HCT116 (cell line): ENCODE data around the gene DGAT2. TPM values are rescaled to one million over a fixed set of nuclear protein-coding genes. Genes with fewer than 3 reads are reported as not detected.

ENCODE experiments used
- ATAC-seq: fragments of 200-7000 bp; cut with Tn5 transposase; 2 replicates; pipeline ENCODE4 v1.9.1; 2020; ENCODE audit warnings: mild to moderate bottlenecking, moderate library complexity
- BruUV-seq: library from RNA; stranded (reverse); fragments of 400-500 nt; replicated peaks from 2 replicates; lab custom pipeline; 2021; lab: Mats Ljungman, UMichigan
- CTCF ChIA-PET: fragments of 300-600 bp; sonication (Branson Sonifier 250); formaldehyde crosslinking; loops from one replicate; lab custom pipeline; 2021; ENCODE audit warnings: antibody characterized with exemption; lab: Charles Lee
- POLR2A ChIA-PET: fragments of 300-600, 350-600 bp; sonication (Branson Sonifier 250); formaldehyde crosslinking; loops from one replicate; lab custom pipeline; 2021; ENCODE audit warnings: antibody characterized with exemption; lab: Charles Lee
- RAD21 ChIA-PET, 2 experiments: fragments of 300-600 bp; sonication (Branson Sonifier 250); formaldehyde crosslinking; loops; one replicate each; lab custom pipeline; 2023; ENCODE audit warnings: low total read pairs in 2 of 2; ENCODE audit not compliant: uncharacterized antibody in 2 of 2, unreplicated experiment in 2 of 2, low non-redundant PET in 1 of 2; lab: Charles Lee
- DNase-seq: peaks from one replicate; pipeline ENCODE4 v3.0.0-alpha.2; 2010; ENCODE audit warnings: low read depth, low spot score
- H2AFZ ChIP-seq: fragments of 200-600 bp; shearing (Covaris generic), sonication (generic); 2 replicates; pipeline ENCODE4 v1.6.1; 2017; ENCODE audit warnings: low read depth, mixed run types, mixed read lengths, antibody characterized with exemption, low read length; ENCODE audit not compliant: poor library complexity, severe bottlenecking
- H3K27ac ChIP-seq: 2 replicates; pipeline ENCODE4 v1.5.1; 2012; ENCODE audit warnings: low read depth, low read length
- H3K27me3 ChIP-seq: fragments of 200-600 bp; sonication (generic); 2 replicates; pipeline ENCODE4 v1.6.1; 2016; ENCODE audit warnings: mixed run types, low read length, mixed read lengths; ENCODE audit not compliant: insufficient read depth
- H3K36me3 ChIP-seq, 2 experiments: fragments of 200-500 bp in 1 of 2; fragments of 200-600 bp in 1 of 2; sonication (Bioruptor generic) in 1 of 2; sonication (generic) in 1 of 2; 2 replicates each; pipeline versions ENCODE4 v1.5.1 to v1.6.1; 2014 to 2016; ENCODE audit warnings: low read length in 2 of 2, inconsistent platforms in 1 of 2, mixed read lengths in 1 of 2, mixed run types in 1 of 2; ENCODE audit not compliant: insufficient read depth in 2 of 2, control insufficient read depth in 1 of 2
- H3K4me1 ChIP-seq, 2 experiments: fragments of 200-600 bp in 1 of 2; sonication (generic) in 1 of 2; 2 replicates each; pipeline versions ENCODE4 v1.5.1 to v1.6.1; 2012 to 2017; ENCODE audit warnings: low read length in 2 of 2, inconsistent platforms in 1 of 2, mild to moderate bottlenecking in 1 of 2, mixed read lengths in 1 of 2, mixed run types in 1 of 2, moderate library complexity in 1 of 2; ENCODE audit not compliant: insufficient read depth in 2 of 2, control insufficient read depth in 1 of 2
- H3K4me2 ChIP-seq: fragments of 200-600 bp; sonication (generic); 2 replicates; pipeline ENCODE4 v1.6.1; 2017; ENCODE audit warnings: mixed run types, low read length, mixed read lengths
- H3K4me3 ChIP-seq, 2 experiments: fragments of 200-600 bp in 1 of 2; sonication (generic) in 1 of 2; replicated peaks in 1 of 2; 2 replicates each; pipeline ENCODE4 v1.5.1; 2011 to 2016; ENCODE audit warnings: low read length in 2 of 2, control low read depth in 1 of 2, low read depth in 1 of 2, mild to moderate bottlenecking in 1 of 2, mixed read lengths in 1 of 2, mixed run types in 1 of 2
- H3K79me2 ChIP-seq: fragments of 200-600 bp; sonication (generic); 2 replicates; pipeline ENCODE4 v1.6.1; 2017; ENCODE audit warnings: mild to moderate bottlenecking, mixed run types, low read length, moderate library complexity, mixed read lengths; ENCODE audit not compliant: insufficient read depth
- H3K9ac ChIP-seq: fragments of 200-600 bp; sonication (generic); 2 replicates; pipeline ENCODE4 v1.6.1; 2016; ENCODE audit warnings: low read length, mixed read lengths
- H3K9me2 ChIP-seq: fragments of 200-600 bp; sonication (generic), shearing (Covaris generic); 2 replicates; pipeline ENCODE4 v1.6.1; 2017; ENCODE audit warnings: mixed run types, mild to moderate bottlenecking, moderate library complexity; ENCODE audit not compliant: insufficient read depth
- H3K9me3 ChIP-seq, 2 experiments: fragments of 200-500 bp in 1 of 2; fragments of 200-600 bp in 1 of 2; sonication (Bioruptor generic) in 1 of 2; sonication (generic) in 1 of 2; 2 replicates each; pipeline ENCODE4 v1.6.1; 2014 to 2017; ENCODE audit warnings: low read length in 2 of 2, mixed read lengths in 2 of 2, inconsistent platforms in 1 of 2, low read depth in 1 of 2, mild to moderate bottlenecking in 1 of 2, mixed run types in 1 of 2, moderate library complexity in 1 of 2; ENCODE audit not compliant: control insufficient read depth in 1 of 2, insufficient read depth in 1 of 2
- H4K20me1 ChIP-seq: fragments of 200-600 bp; sonication (generic), shearing (Covaris generic); 2 replicates; pipeline ENCODE4 v1.6.1; 2017; ENCODE audit warnings: mixed run types, mild to moderate bottlenecking, moderate library complexity; ENCODE audit not compliant: insufficient read depth
- CBX3 ChIP-seq: IDR thresholded peaks from 2 replicates; pipeline ENCODE4 v1.6.1; 2012; ENCODE audit warnings: low read depth
- CEBPB ChIP-seq: IDR thresholded peaks from 2 replicates; pipeline ENCODE4 v1.6.1; 2012; ENCODE audit warnings: low read depth
- CTCF ChIP-seq, 3 experiments: fragments of 200-600 bp in 1 of 3; sonication (generic) in 1 of 3; IDR thresholded peaks in 2 of 3; conservative IDR thresholded peaks in 1 of 3; 2 replicates each; pipeline ENCODE4 v1.5.1; 2012 to 2017; ENCODE audit warnings: low read depth in 2 of 3, low read length in 2 of 3, antibody characterized with exemption in 1 of 3, borderline replicate concordance in 1 of 3, control low read depth in 1 of 3, mild to moderate bottlenecking in 1 of 3, mixed read lengths in 1 of 3, mixed run types in 1 of 3, moderate library complexity in 1 of 3; ENCODE audit not compliant: insufficient read depth in 1 of 3
- EGR1 ChIP-seq: IDR thresholded peaks from 2 replicates; pipeline ENCODE4 v1.6.1; 2012; ENCODE audit warnings: low read depth
- EZH2 ChIP-seq: fragments of 200-600 bp; sonication (generic); IDR thresholded peaks from 2 replicates; pipeline ENCODE4 v1.6.1; 2017; ENCODE audit warnings: antibody characterized with exemption, mixed run types
- EZH2phosphoT487 ChIP-seq: fragments of 200-600 bp; IDR thresholded peaks from 2 replicates; pipeline ENCODE4 v1.6.1; 2018; ENCODE audit warnings: antibody characterized with exemption, borderline replicate concordance
- FOSL1 ChIP-seq: IDR thresholded peaks from 2 replicates; pipeline ENCODE4 v1.6.1; 2012; ENCODE audit warnings: low read depth
- JUND ChIP-seq: IDR thresholded peaks from 2 replicates; pipeline ENCODE4 v1.6.1; 2012
- POLR2A ChIP-seq: IDR thresholded peaks from 2 replicates; pipeline ENCODE4 v1.7.0; 2011; ENCODE audit warnings: borderline replicate concordance; ENCODE audit not compliant: insufficient read depth, insufficient read length; ENCODE audit errors: extremely low read depth
- POLR2AphosphoS5 ChIP-seq: IDR thresholded peaks from 2 replicates; pipeline ENCODE4 v1.6.1; 2011; ENCODE audit warnings: mild to moderate bottlenecking, low read depth, low read length, moderate library complexity
- RAD21 ChIP-seq: IDR thresholded peaks from 2 replicates; pipeline ENCODE4 v1.6.1; 2012; ENCODE audit warnings: low read depth, mild to moderate bottlenecking
- REST ChIP-seq: IDR thresholded peaks from 2 replicates; pipeline ENCODE4 v1.6.1; 2012; ENCODE audit warnings: low read depth
- SIN3A ChIP-seq: IDR thresholded peaks from 2 replicates; pipeline ENCODE4 v1.6.1; 2012; ENCODE audit warnings: low read depth
- SRF ChIP-seq: IDR thresholded peaks from 2 replicates; pipeline ENCODE4 v1.6.1; 2012; ENCODE audit warnings: low read depth
- TCF7L2 ChIP-seq: IDR thresholded peaks from 2 replicates; pipeline ENCODE4 v1.7.0; 2011; ENCODE audit warnings: borderline replicate concordance, inconsistent platforms; ENCODE audit not compliant: insufficient read depth, insufficient read length; ENCODE audit errors: extremely low read depth
- YY1 ChIP-seq: IDR thresholded peaks from 2 replicates; pipeline ENCODE4 v1.6.1; 2011; ENCODE audit warnings: low read length, low read depth, moderate library complexity, mild to moderate bottlenecking; ENCODE audit not compliant: insufficient replicate concordance; ENCODE audit errors: extremely low read depth
- ZFX ChIP-seq: fragments of 450-650 bp; IDR thresholded peaks from 2 replicates; pipeline ENCODE4 v1.6.1; 2017
- intact Hi-C: fragments of 100-400 bp; cut with micrococcal nuclease; formaldehyde crosslinking; loops from 2 replicates; pipeline ENCODE4 v1.10.0; 2022
- total RNA-seq: library from RNA; stranded (reverse); gene quantifications from one replicate; pipeline ENCODE4 v1.2.1, GENCODE V29; 2021; ENCODE audit not compliant: unreplicated experiment
- TF ChIP-seq, protein P1 (sequence below): IDR thresholded peaks from 2 replicates; pipeline ENCODE4 v1.6.1; 2012
- TF ChIP-seq, protein P2 (sequence below): IDR thresholded peaks from 2 replicates; pipeline ENCODE4 v1.6.1; 2011; ENCODE audit warnings: mild to moderate bottlenecking, low read length, moderate library complexity; ENCODE audit not compliant: insufficient replicate concordance; ENCODE audit errors: extremely low read depth
- TF ChIP-seq, protein P3 (sequence below): IDR thresholded peaks from 2 replicates; pipeline ENCODE4 v1.6.1; 2012

Gene DGAT2
- total RNA-seq, 1 experiment from 2014 or later, result 2.4 TPM

GRCh38 chr11:75762158-75762557 is 6.4 kb upstream of the DGAT2 start:
- Histone ChIP-seq H3K4me2 (no peak overlapping the region), H2AFZ (no peak overlapping the region), H3K36me3 (no peaks in the 10 kb centered on the region), H3K9me3 (no peaks in the 10 kb centered on the region), H4K20me1 (no peaks in the 10 kb centered on the region), H3K9me2 (no peaks in the 10 kb centered on the region), H3K4me1 (no peaks in the 10 kb centered on the region), H3K9ac (no peak overlapping the region), H3K79me2 (no peaks in the 10 kb centered on the region), H3K27ac (no peak overlapping the region), H3K4me3 (no peak overlapping the region), H3K27me3 (no peaks in the 10 kb centered on the region)
- no TSS peak for BruUV-seq
- TF ChIP-seq, protein P1, sequence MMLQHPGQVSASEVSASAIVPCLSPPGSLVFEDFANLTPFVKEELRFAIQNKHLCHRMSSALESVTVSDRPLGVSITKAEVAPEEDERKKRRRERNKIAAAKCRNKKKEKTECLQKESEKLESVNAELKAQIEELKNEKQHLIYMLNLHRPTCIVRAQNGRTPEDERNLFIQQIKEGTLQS, result no peak
- TF ChIP-seq CBX3 (no peak), POLR2A (no peak), YY1 (no peak), JUND (no peak), RAD21 (no peak), TCF7L2 (no peak), SIN3A (no peak), ZFX (no peak), CTCF (IDR thresholded peaks at IDR 0.05 in 2 of 3, conservative IDR thresholded peaks at IDR 0.05 in 1 of 3; ENCODE audit: borderline replicate concordance in 1 of 3, insufficient read depth in 1 of 3, low read depth in 2 of 3, low read length in 2 of 3) (no peak), CEBPB (no peak), EGR1 (no peak), POLR2AphosphoS5 (no peak), SRF (no peak), EZH2 (no peak), FOSL1 (no peak), REST (no peak), EZH2phosphoT487 (no peak)
- TF ChIP-seq, protein P2, sequence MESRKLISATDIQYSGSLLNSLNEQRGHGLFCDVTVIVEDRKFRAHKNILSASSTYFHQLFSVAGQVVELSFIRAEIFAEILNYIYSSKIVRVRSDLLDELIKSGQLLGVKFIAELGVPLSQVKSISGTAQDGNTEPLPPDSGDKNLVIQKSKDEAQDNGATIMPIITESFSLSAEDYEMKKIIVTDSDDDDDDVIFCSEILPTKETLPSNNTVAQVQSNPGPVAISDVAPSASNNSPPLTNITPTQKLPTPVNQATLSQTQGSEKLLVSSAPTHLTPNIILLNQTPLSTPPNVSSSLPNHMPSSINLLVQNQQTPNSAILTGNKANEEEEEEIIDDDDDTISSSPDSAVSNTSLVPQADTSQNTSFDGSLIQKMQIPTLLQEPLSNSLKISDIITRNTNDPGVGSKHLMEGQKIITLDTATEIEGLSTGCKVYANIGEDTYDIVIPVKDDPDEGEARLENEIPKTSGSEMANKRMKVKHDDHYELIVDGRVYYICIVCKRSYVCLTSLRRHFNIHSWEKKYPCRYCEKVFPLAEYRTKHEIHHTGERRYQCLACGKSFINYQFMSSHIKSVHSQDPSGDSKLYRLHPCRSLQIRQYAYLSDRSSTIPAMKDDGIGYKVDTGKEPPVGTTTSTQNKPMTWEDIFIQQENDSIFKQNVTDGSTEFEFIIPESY, result no peak
- TF ChIP-seq, protein P3, sequence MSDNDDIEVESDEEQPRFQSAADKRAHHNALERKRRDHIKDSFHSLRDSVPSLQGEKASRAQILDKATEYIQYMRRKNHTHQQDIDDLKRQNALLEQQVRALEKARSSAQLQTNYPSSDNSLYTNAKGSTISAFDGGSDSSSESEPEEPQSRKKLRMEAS, result no peak
- DNase-seq (no peak), ATAC-seq (no peak)
- POLR2A ChIA-PET, result no interaction called here
- RAD21 ChIA-PET, result no interaction called here
- intact Hi-C loops, result no loop called here
- CTCF ChIA-PET, result interaction anchor here (1.2 kb wide), 1 partner anchor 56 kb away, joined by 3 read pairs; no protein-coding TSS in a partner anchor
